GM12874 (cell line): ENCODE measurements around the gene HIC2.

Source experiments
- TF ChIP-seq, protein P1 (sequence below): IDR thresholded peaks from 2 replicates; pipeline ENCODE4 v1.5.1; 2011; ENCODE audit warnings: low read depth, mild to moderate bottlenecking, control low read depth, low read length, moderate library complexity; ENCODE audit not compliant: insufficient read depth

Gene HIC2

DNA sequence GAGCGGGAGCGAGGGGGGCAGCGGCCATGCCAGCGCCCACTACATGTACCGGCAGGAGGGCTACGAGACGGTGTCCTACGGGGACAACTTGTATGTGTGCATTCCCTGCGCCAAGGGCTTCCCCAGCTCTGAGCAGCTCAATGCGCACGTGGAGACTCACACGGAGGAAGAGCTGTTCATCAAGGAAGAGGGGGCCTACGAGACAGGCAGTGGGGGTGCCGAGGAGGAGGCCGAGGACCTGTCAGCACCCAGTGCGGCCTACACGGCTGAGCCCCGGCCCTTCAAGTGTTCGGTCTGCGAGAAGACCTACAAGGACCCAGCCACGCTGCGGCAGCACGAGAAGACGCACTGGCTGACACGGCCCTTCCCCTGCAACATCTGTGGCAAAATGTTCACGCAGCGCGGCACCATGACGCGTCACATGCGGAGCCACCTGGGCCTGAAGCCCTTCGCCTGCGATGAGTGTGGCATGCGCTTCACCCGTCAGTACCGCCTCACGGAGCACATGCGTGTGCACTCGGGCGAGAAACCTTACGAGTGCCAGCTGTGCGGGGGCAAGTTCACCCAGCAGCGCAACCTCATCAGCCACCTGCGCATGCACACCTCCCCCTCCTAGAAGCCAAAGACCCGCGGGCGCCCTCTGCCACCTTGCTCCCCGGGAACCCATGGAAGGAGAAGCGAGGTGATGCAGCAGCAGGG is 29.1 kb downstream of the HIC2 start:
- TF ChIP-seq, protein P1, sequence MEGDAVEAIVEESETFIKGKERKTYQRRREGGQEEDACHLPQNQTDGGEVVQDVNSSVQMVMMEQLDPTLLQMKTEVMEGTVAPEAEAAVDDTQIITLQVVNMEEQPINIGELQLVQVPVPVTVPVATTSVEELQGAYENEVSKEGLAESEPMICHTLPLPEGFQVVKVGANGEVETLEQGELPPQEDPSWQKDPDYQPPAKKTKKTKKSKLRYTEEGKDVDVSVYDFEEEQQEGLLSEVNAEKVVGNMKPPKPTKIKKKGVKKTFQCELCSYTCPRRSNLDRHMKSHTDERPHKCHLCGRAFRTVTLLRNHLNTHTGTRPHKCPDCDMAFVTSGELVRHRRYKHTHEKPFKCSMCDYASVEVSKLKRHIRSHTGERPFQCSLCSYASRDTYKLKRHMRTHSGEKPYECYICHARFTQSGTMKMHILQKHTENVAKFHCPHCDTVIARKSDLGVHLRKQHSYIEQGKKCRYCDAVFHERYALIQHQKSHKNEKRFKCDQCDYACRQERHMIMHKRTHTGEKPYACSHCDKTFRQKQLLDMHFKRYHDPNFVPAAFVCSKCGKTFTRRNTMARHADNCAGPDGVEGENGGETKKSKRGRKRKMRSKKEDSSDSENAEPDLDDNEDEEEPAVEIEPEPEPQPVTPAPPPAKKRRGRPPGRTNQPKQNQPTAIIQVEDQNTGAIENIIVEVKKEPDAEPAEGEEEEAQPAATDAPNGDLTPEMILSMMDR = no peak

DNA sequence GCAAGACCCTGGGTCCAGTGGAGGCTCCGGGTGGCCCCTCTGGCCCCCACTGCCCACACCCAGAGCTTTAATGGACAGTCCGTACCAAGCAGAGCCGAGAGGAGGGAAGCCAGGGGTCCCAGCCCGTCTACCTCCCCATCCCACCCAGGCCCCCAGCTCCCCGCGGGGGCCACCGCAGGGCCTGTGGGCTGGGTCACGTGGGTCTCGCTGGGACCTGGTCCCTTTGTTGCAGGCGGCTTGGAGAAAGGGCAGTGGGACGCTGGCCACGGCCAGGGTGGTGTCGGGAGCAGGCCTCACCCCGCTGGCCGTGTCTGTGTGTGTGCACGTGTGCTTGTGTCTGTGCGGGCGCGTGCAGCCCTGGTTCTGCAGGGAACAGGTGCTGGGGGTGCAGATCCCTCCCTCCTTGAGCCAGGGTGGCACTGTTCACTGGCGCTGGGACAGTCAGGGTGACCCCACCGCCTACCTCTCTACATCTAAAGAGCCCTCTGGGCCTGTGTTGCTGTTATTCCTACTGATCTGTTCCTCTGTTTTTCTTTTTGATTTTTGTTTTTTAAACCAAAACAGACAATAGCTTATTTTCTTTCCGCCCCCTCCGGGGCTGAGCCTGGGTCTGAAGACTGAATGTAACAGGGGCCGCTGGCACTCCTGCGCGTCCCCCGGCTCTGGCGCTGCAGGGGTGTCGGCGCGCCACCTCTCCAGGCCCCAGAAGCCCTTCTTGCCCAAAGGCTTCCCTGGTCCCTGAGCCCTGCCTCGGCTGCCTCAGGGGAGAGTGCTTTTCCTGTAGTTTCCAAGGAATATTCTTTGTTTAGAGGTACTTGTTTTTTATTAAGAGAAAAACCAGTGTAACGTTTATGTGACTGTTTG is 29.9 kb downstream of the HIC2 start:
- TF ChIP-seq, protein P1 = no peak

DNA sequence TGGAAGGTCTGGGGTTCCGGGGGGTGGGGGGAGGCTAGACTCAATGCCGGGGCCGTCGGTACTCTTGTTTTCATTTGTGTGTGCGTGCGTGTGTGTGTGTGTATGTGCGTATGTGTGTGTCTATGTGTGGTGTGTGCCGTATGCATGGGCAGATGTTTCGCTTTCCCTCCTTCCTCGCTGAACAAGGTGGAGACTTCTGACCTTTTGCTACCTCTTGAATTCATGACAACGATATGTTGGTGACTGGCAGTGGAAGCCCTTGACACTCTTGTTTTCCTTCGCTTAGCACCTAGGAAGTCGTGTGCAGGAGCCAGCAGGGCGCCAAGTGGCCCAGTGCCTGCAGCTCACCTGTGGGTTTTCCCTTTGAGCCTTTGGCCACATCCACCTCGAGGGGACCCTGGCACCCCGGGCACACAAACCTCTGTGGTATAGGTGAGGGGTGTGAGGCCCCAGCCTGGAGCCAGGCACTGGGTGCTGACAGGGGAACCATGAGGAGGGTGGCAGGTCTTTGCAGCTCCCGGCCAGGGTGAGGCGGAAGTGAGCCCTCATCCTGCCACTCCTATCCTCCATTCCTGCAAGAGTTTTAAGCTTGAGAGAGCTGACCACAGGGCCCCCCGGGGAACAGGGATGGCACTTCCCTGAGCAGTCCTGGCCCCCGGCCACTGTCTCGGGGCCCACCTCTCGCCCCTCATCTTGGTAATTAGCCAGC is 30.7 kb downstream of the HIC2 start:
- TF ChIP-seq, protein P1 = peak; percentile 29; the same call in 1 of the 2 replicates

DNA sequence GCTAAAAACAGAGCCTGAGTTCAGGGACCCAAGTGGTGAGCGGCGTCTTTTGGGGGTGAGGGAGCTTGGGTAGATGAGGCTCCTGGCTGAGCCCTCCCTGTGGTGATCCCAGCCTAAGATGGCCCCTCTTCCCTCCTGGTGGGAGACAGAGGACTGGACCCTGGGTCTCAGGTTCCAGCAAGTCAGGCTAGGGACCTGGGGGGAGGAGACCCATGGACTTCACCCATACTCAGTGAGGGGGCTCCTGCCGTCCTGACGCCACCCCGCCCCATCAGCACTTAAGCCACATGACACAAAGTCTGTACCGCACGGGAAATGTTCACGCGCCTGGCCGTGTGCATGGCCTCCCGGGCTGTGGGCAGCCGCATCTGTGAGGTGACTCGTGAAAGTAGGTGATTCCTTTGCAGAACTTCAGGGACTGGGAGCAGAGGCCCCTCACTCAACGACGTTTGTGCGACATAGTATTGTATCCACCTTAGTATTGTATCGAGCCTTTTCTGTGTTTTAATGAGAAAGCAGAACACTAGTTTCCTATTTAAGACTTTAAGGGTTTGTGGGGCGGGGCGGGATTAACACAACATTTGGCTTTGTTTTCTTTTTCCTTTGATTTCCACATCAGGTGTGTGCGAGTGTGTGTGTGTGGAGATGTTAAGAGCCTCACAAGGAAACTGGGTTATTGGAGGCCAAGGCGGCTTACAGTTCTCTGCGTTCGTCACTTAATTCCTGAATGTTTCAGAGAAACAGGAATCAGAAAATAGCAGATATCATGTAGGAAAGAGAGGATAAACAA is 31.7 kb downstream of the HIC2 start:
- TF ChIP-seq, protein P1 = no peak

DNA sequence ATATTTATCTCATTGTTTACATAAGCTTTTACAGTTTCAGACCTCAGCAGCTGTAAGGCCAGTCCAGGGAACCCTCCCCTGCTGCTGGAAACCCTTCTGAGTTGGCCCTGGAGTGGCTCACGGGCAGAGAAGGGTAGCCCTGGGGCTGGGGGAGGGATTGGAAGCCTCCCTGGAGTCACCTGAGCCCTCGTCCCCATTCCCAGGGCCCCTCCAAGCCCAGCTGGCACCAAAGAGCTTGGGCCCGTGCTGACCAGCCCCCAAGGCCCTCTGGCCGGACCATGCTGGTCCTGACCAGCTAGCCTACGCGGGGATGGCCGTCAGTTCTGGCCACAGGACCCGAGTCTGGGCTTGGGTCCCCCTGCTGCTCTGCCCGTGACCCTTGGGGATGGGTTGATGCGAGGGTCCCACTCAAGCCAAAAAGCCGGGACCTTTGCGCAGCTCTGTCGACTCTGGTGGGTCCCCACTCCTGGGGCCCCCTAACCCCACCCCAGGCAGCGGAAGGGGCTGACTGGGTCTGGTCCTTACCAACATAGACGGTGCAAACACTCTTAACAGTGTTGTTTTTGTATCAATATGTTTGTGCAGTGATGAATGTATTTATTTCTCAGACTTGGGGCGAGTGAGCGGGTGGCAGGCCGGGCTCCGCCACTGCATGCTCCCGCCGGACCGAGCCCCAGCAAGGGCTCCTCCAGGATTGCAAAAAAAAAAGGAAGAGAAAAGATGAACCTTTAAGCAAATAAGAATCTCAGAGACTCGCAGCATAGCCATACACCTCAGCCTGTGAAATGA is 32.6 kb downstream of the HIC2 start:
- TF ChIP-seq, protein P1 = no peak

DNA sequence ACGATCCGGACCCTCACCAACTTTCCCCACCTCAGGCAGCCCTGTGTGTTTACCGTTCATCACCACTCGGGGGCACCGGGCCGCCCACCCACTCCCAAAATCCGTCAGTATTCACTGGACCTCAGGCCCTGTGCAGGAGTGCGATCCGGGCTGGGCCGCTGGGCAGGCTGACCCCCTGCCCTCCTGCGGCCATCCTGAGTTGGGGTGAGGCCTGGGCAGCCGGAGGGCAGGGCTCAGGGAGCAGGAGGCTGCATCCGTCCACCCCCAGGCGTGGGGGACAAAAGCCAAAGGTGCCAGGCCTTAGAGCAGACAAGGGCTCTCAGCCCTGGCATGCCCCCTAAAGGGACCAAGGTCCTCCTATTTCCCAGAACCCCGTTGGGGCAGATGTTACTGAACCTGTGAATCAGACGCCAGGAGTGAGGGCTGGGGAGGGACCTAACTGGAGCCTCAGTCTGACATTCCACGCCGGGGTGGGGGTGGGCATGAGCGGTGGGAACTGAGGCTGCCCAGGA is 33.2 kb downstream of the HIC2 start:
- TF ChIP-seq, protein P1 = no peak
